Dedifferentiated amniotic fluid mesenchymal stem cell (primary cell): ENCODE results near the gene NXNL1.

Experiments
- DNase-seq: peaks from one replicate; pipeline ENCODE4 v3.0.0-alpha.2; 2016; ENCODE audit errors: extremely low spot score

The NXNL1 gene

GRCh38 chr19:17419621-17420474 lies 40.9 kb downstream of the NXNL1 start, which contains the start of gene MVB12A:
Gene MVB12A, plus strand, starts transcription at chr19:17420047. Its CDS starts 89 bp downstream, at chr19:17420136.
- peak; percentile 98 for DNase-seq

GRCh38 chr19:17419154-17419620 lies 41.5 kb downstream of the NXNL1 start:
- DNase-seq = no peak

- no peak for DNase-seq
These were observed 42.0 kb downstream of the NXNL1 start for GRCh38 chr19:17418710-17419109.

GRCh38 chr19:17415121-17415520 lies 45.6 kb downstream of the NXNL1 start:
- DNase-seq = no peak

GRCh38 chr19:17414097-17414496 lies 46.6 kb downstream of the NXNL1 start:
- no peak for DNase-seq

- DNase-seq = no peak
These were observed 48.9 kb downstream of the NXNL1 start for GRCh38 chr19:17411801-17412200.

- no peak for DNase-seq
These were observed 50.7 kb downstream of the NXNL1 start for GRCh38 chr19:17409990-17410389.

GRCh38 chr19:17406887-17407196 lies 53.9 kb downstream of the NXNL1 start:
- DNase-seq = no peak

- DNase-seq = no peak
These were observed 54.5 kb downstream of the NXNL1 start for GRCh38 chr19:17406046-17406886.
